IMR-90 (cell line): ENCODE measurements around the gene GZMM. TPM values are rescaled to one million over a fixed set of nuclear protein-coding genes. Genes with fewer than 3 reads are reported as not detected.

ENCODE experiments used
- ATAC-seq: fragments of 200-7000 bp; cut with Tn5 transposase; 2 replicates; pipeline ENCODE4 v1.9.1; 2020; ENCODE audit warnings: low read depth, mild to moderate bottlenecking, moderate library complexity
- BruUV-seq: library from RNA; stranded (reverse); fragments of 400-500 nt; replicated peaks from 2 replicates; lab custom pipeline; 2021; lab: Mats Ljungman, UMichigan
- CTCF ChIA-PET: fragments of 300-600 bp; formaldehyde crosslinking; extraction: SDS; loops from one replicate; lab custom pipeline; 2021; ENCODE audit warnings: antibody characterized with exemption; lab: Yijun Ruan, JAX
- POLR2A ChIA-PET: fragments of 300-600 bp; sonication (Branson Sonifier 250); formaldehyde crosslinking; loops from one replicate; lab custom pipeline; 2022; ENCODE audit warnings: antibody characterized with exemption; ENCODE audit not compliant: unreplicated experiment; lab: Charles Lee
- DNase-seq: peaks from one replicate; pipeline ENCODE4 v3.0.0; 2013
- H2AFZ ChIP-seq: replicated peaks from 2 replicates; pipeline ENCODE3; 2013; ENCODE audit warnings: low read length, mild to moderate bottlenecking; ENCODE audit not compliant: poor library complexity
- H2AK5ac ChIP-seq: 2 replicates; pipeline ENCODE4 v1.6.1; 2013; ENCODE audit warnings: low read depth, low read length, inconsistent platforms
- H2AK9ac ChIP-seq: replicated peaks from 2 replicates; pipeline ENCODE3; 2013; ENCODE audit warnings: mild to moderate bottlenecking, low read depth, low read length, moderate library complexity; ENCODE audit not compliant: poor library complexity
- H2BK120ac ChIP-seq: 2 replicates; pipeline ENCODE4 v1.6.1; 2013; ENCODE audit warnings: low read depth, low read length, inconsistent platforms
- H2BK15ac ChIP-seq: 3 replicates; pipeline ENCODE4 v1.6.1; 2013; ENCODE audit warnings: low read depth, low read length, inconsistent platforms
- H2BK20ac ChIP-seq: 2 replicates; pipeline ENCODE4 v1.6.1; 2013; ENCODE audit warnings: low read depth, mild to moderate bottlenecking, inconsistent platforms, low read length, moderate library complexity
- H2BK5ac ChIP-seq: 2 replicates; pipeline ENCODE4 v1.6.1; 2013; ENCODE audit warnings: mild to moderate bottlenecking, low read depth, low read length, inconsistent platforms; ENCODE audit not compliant: poor library complexity, severe bottlenecking
- H3K14ac ChIP-seq: replicated peaks from 2 replicates; pipeline ENCODE4 v1.6.1; 2013; ENCODE audit warnings: low read depth, low read length, inconsistent platforms
- H3K18ac ChIP-seq: 2 replicates; pipeline ENCODE4 v1.6.1; 2013; ENCODE audit warnings: low read depth, low read length, control low read depth
- H3K23ac ChIP-seq: 2 replicates; pipeline ENCODE4 v1.6.1; 2013; ENCODE audit warnings: low read depth, low read length, inconsistent platforms
- H3K27ac ChIP-seq: 2 replicates; pipeline ENCODE4 v1.5.1; 2013; ENCODE audit warnings: mild to moderate bottlenecking, control low read depth, low read length; ENCODE audit not compliant: insufficient read depth
- H3K27me3 ChIP-seq: 2 replicates; pipeline ENCODE4 v1.6.1; 2013; ENCODE audit warnings: low read length; ENCODE audit not compliant: control insufficient read depth, insufficient read depth
- H3K36me3 ChIP-seq: 2 replicates; pipeline ENCODE4 v1.6.1; 2013; ENCODE audit warnings: low read length, mixed read lengths; ENCODE audit not compliant: control insufficient read depth, insufficient read depth
- H3K4ac ChIP-seq: 2 replicates; pipeline ENCODE4 v1.6.1; 2013; ENCODE audit warnings: low read depth, low read length, inconsistent platforms
- H3K4me1 ChIP-seq: 2 replicates; pipeline ENCODE4 v1.6.1; 2013; ENCODE audit warnings: low read length, mixed read lengths; ENCODE audit not compliant: control insufficient read depth, insufficient read depth
- H3K4me2 ChIP-seq: 2 replicates; pipeline ENCODE4 v1.6.1; 2013; ENCODE audit warnings: low read depth, mild to moderate bottlenecking, control low read depth, low read length, moderate library complexity
- H3K4me3 ChIP-seq: 2 replicates; pipeline ENCODE4 v1.5.1; 2013; ENCODE audit warnings: low read depth, mild to moderate bottlenecking, control low read depth, low read length, moderate library complexity; ENCODE audit not compliant: insufficient read depth
- H3K56ac ChIP-seq: 2 replicates; pipeline ENCODE4 v1.6.1; 2013; ENCODE audit warnings: low read length, inconsistent platforms; ENCODE audit not compliant: insufficient read depth; ENCODE audit errors: extremely low read depth
- H3K79me1 ChIP-seq, 2 experiments: 2 replicates each; pipeline ENCODE4 v1.6.1; 2013; ENCODE audit warnings: low read length in 2 of 2, inconsistent platforms in 1 of 2, low read depth in 1 of 2
- H3K9ac ChIP-seq: 2 replicates; pipeline ENCODE4 v1.6.1; 2013; ENCODE audit warnings: low read depth, low read length, control low read depth
- H3K9me1 ChIP-seq: 2 replicates; pipeline ENCODE4 v1.6.1; 2013; ENCODE audit warnings: low read length, inconsistent platforms; ENCODE audit not compliant: insufficient read depth
- H3K9me3 ChIP-seq: 2 replicates; pipeline ENCODE4 v1.6.1; 2013; ENCODE audit warnings: low read length; ENCODE audit not compliant: control insufficient read depth, insufficient read depth
- H4K20me1 ChIP-seq: 2 replicates; pipeline ENCODE4 v1.6.1; 2013; ENCODE audit warnings: low read length, inconsistent platforms; ENCODE audit not compliant: insufficient read depth
- H4K5ac ChIP-seq: 2 replicates; pipeline ENCODE4 v1.6.1; 2013; ENCODE audit warnings: mild to moderate bottlenecking, low read depth, low read length, control low read depth
- H4K8ac ChIP-seq, 2 experiments: 2 replicates each; pipeline ENCODE4 v1.6.1; 2013; ENCODE audit warnings: low read depth in 2 of 2, low read length in 2 of 2, control low read depth in 1 of 2, inconsistent platforms in 1 of 2
- H4K91ac ChIP-seq: 2 replicates; pipeline ENCODE4 v1.6.1; 2013; ENCODE audit warnings: low read depth, low read length, inconsistent platforms; ENCODE audit not compliant: insufficient read depth
- MAFK ChIP-seq: IDR thresholded peaks from 2 replicates; pipeline ENCODE4 v1.6.1; 2012; ENCODE audit warnings: low read depth, low read length, improper control_type of control experiment
- MAZ ChIP-seq: IDR thresholded peaks from 2 replicates; pipeline ENCODE4 v1.6.1; 2012; ENCODE audit warnings: low read depth, mild to moderate bottlenecking, low read length, improper control_type of control experiment, moderate library complexity, borderline replicate concordance
- POLR2A ChIP-seq: IDR thresholded peaks from 2 replicates; pipeline ENCODE4 v1.6.1; 2012; ENCODE audit warnings: mild to moderate bottlenecking, low read depth, low read length
- RAD21 ChIP-seq: IDR thresholded peaks from 2 replicates; pipeline ENCODE4 v1.6.1; 2012; ENCODE audit warnings: low read length, improper control_type of control experiment
- USF2 ChIP-seq: fragments of 150-350 bp; IDR thresholded peaks from 2 replicates; pipeline ENCODE4 v1.6.1; 2017; ENCODE audit warnings: mild to moderate bottlenecking, antibody characterized with exemption, low read length, low read depth
- WGBS, 2 experiments: methylation state at CpG; one replicate each; pipeline versions ENCODE4 v1.1.5 to v1.1.7; 2013; ENCODE audit warnings: missing lambda C conversion rate in 2 of 2; ENCODE audit not compliant: insufficient read length in 1 of 2; ENCODE audit errors: extremely low coverage in 2 of 2; 5-methylcytosine and 5-hydroxymethylcytosine counted together
- dilution Hi-C: fragments of 300-500 bp; cut with HindIII; formaldehyde crosslinking; loops from one replicate; pipeline ENCODE4 v1.14.3; 2018; ENCODE audit warnings: low sequenced_read_pairs; ENCODE audit not compliant: unreplicated experiment
- in situ Hi-C: fragments of 300-500 bp; cut with MboI; formaldehyde crosslinking; loops from 3 replicates; pipeline ENCODE4 v1.14.3; 2019; ENCODE audit warnings: low sequenced_read_pairs, inconsistent platforms, mixed read lengths
- intact Hi-C: fragments of 100-400 bp; cut with micrococcal nuclease; formaldehyde crosslinking; loops from 2 replicates; pipeline ENCODE4 v1.10.0; 2022
- polyA plus RNA-seq, 3 experiments: library from polyadenylated mRNA; depleted of rRNA; stranded (reverse); fragments of >200 nt; gene quantifications; 2 replicates each; pipeline ENCODE4 v1.2.3, GENCODE V29; 2012; ENCODE audit warnings: low replicate concordance in 1 of 3
- total RNA-seq: library from RNA; depleted of rRNA; stranded (reverse); fragments of >200 nt; gene quantifications from 2 replicates; pipeline ENCODE4 v1.2.3, GENCODE V29; 2012

Gene GZMM
- total and polyA plus RNA-seq, 2 of the 4 experiments (the other 2 are of a cell fraction), result 0.24 TPM; not detected in 1

GRCh38 chr19:554817-555216, 11.0 kb downstream of the GZMM start:
- Histone ChIP-seq H3K9me1 (no peaks in the 10 kb centered on the region), H3K4me2 (no peak overlapping the region), H2BK20ac (no peak overlapping the region), H3K14ac (no peak overlapping the region), H3K27ac (no peak overlapping the region), H4K91ac (no peak overlapping the region), H3K4me3 (no peak overlapping the region), H3K56ac (no peak overlapping the region), H2AK9ac (no peak overlapping the region), H2BK15ac (no peak overlapping the region), H3K9ac (no peak overlapping the region), H3K27me3 (no peaks in the 10 kb centered on the region), H2BK120ac (no peak overlapping the region), H2AK5ac (no peak overlapping the region), H3K4me1 (peaks cover 7% of the 10 kb centered on the region; the same call in 1 of the 2 replicates), H4K8ac (no peak overlapping the region), H4K5ac (no peak overlapping the region), H3K36me3 (no peaks in the 10 kb centered on the region), H3K79me1 (no peaks in the 10 kb centered on the region), H3K9me3 (no peaks in the 10 kb centered on the region), H3K18ac (no peak overlapping the region), H3K4ac (no peak overlapping the region), H4K20me1 (no peaks in the 10 kb centered on the region), H2AFZ (no peak overlapping the region), H3K23ac (no peak overlapping the region), H2BK5ac (no peak overlapping the region)
- DNase-seq, result no peak
- WGBS, 2 experiments, result 72% methylated on average over 14 of the region's 20 CpGs; no CpG with 5 or more reads in 1 of the 2 experiments
- ATAC-seq, result no peak
- intact Hi-C loops (no loop called here), in situ Hi-C loops (no loop called here), dilution Hi-C loops (no loop called here)
- BruUV-seq, result no TSS peak
- ChIA-PET CTCF (no interaction called here), POLR2A (no interaction called here)
- TF ChIP-seq USF2 (no peak), MAZ (no peak), POLR2A (no peak), RAD21 (no peak), MAFK (no peak)
